H1 (cell line): ENCODE data around the gene MACIR. TPM values are rescaled to one million over a fixed set of nuclear protein-coding genes. Genes with fewer than 3 reads are reported as not detected.

Experiments used
- BRCA1 ChIP-seq: IDR thresholded peaks from 2 replicates; pipeline ENCODE4 v1.6.1; 2012; ENCODE audit warnings: low read depth, low read length, improper control_type of control experiment
- polyA plus RNA-seq, 7 experiments: library from polyadenylated mRNA; depleted of rRNA in 3 of 7; stranded (reverse) in 5 of 7; unstranded in 2 of 7; fragments of >200 nt in 5 of 7; fragments of 200-250 nt in 2 of 7; gene quantifications; 1 replicate in 5 of 7; 2 replicates in 1 of 7; 4 replicates in 1 of 7; pipeline versions ENCODE4 v1.2.1 to v1.2.3, GENCODE V29; 2011 to 2013; ENCODE audit warnings: missing spikeins in 2 of 7, mixed read lengths in 2 of 7
- total RNA-seq: library from RNA; stranded (reverse); fragmentation: NEBNext Ultra II Directional; extraction: Animal tissue kit (Norgen Biotek cat#: 25700); gene quantifications from 2 replicates; pipeline ENCODE4 v1.2.1, GENCODE V29; 2021

The MACIR gene
- total and polyA plus RNA-seq, 2 of the 8 experiments (the other 6 are each of a cell fraction or from before 2014, with no cell fraction given) = 8.0 to 19.2 TPM

- TF ChIP-seq BRCA1 = no peak
These were observed 37.3 kb downstream of the MACIR start (continued) for GRCh38 chr5:103295871-103296270.
